GM18873 (cell line): ENCODE data around the gene SPG11.
"Not testable (repeated sequence)": the region's sequence is repeated elsewhere in the genome, so short reads cannot be mapped to it uniquely, and the experiment has no call there.

Experiments used
- ATAC-seq: cut with Tn5 transposase; IDR thresholded peaks from one replicate; pipeline ENCODE4 v1.9.1; 2021; ENCODE audit warnings: mild to moderate bottlenecking, moderate library complexity, moderate number of reproducible peaks; ENCODE audit not compliant: unreplicated experiment, low FRiP score

Gene SPG11

DNA sequence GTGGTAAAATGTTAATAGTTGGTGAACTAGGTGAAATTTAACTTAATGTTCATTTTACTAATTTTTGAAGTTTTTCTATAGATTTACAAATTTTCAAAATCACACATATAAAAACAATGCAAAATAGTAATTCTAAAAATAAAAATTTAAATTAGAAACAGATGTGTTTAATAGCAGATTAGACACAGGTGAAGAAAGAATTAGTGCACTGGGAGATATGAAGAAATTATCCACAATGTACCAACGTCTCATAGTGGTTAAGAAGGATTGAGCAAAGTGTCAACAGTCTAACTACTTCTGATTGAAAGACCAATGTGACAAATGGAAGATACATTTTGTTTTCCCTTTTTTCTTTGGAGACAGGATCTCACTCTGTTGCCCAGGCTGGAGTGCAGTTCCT, 26.5 kb downstream of the SPG11 start:
- ATAC-seq, result no peak

DNA sequence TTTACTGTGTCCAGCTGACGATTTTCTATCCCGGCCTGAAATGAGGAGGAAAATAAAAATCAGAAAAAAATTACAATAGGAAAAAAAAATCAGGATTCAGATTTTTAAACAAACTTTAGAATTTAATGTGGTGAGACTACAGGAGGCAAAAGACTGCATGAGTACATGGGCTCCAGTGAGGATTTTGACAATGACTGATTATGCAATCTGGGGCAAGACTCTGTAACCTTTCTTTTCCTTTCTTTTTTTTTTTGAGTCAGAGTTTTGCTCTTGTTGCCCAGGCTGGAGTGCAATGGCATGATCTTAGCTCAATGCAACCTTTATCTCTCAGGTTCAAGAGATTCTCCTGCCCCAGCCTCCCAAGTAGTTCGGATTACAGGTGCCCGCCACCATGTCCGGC, 29.9 kb downstream of the SPG11 start:
- no peak for ATAC-seq

DNA sequence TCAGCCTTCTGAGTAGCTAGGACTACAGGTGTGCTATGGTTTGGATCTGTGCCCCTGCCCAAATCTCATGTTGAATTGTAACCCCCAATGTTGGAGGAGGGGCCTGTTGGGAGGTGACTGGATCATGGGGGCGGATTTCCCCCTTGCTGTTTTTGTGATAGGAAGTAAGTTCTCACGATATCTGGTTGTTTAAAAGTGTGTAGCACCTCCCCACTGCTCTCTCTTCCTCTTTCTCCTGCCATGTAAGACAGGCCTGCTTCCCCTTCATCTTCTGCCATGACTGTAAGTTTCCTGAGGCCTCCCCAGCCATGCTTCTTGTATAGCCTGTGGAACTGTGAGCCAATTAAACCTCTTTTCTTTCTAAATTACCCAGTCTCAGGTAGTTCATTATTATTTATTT, 38.2 kb downstream of the SPG11 start:
- not testable (repeated sequence) for ATAC-seq

DNA sequence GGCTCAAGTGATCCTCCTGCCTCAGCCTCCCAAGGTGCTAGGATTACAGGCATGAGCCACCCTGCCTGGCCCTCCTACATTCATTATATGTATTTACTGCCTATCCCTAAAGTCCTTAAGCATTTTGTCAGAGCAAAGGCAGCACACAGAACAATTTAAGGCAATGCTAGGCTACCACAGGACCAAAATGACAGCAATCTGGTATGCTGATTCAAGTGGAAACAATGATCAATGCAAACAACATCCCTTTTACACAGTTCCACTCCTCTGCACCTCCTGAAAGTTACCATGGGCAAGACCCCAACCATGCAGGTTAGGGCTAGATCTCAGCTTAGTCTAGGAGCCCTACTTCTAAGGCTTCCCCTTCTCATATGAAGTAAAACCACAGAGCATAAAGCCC, 40.3 kb downstream of the SPG11 start:
- no peak for ATAC-seq

DNA sequence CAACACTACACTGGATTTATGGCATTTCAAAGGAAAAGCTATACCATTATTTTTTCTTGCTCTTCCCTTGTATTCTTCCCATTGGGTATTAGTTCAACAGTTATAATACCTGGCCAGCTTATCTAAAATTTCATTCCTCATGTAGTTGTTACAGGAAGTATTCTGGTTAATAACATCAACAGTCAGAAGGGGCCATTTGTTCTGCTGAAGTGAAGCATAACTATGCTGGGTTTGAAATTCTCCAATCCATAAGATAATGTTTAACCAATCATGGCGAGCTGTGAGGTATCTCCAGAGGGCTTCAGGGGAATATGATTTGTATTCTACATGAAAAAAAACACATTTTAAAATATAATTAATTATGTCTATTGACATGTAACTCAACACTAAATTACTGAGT, 43.4 kb downstream of the SPG11 start:
- no peak for ATAC-seq

DNA sequence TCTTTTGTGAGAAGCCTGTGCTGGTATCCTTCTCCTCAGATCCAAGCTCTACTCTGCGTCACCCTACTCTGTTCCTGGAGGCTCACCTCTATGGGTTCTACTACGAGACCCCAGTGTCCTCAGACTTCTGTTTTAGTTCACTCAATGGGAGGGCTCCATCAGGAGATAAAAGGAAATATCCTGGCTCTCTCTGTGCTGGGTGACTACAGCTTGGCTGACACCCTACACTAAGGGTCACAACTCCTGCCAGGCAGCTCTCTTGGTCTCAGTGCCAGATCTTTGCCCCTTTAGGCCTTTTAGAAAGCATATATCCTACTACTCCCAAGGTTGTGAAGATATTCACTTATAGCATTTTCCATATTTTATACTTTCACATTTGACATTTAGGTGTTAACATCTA, 46.5 kb downstream of the SPG11 start:
- no peak for ATAC-seq

DNA sequence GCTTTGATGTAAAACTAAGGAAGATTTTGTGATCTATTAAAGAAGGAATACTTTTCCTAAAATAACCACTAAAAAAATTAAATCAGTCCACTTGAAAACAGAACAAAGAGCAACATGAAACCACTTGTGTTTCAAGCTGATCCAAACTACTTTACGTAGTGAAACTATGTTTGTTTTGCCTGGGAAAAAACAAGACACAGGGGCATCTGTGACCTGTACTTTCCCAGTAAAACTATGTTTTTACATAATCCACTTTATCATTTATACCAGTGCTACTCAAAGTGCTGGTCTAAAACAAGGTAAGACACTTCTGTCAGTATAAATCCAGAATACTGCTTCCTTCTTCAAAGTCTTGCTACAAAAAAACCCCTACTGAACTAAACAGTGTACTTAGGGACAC, 56.7 kb downstream of the SPG11 start:
- ATAC-seq, result no peak

DNA sequence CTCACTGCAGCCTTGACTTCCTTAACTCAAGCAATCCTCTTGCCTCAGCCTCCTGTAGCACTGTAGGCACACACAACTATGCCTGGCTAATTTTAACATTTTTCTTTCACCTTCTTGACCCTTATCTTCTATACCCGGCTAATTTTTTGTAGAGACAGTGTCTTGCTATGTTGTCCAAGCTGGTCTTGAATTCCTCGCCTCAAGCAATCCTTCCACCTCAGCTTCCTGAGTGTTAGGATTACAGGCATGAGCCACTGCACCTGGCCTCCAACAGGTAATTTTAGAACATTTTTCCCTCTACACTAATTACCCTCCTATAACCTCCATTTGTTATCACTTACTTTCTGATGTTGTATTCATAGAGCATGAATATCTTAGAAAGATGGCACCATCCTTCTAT, 60.3 kb downstream of the SPG11 start:
- no peak for ATAC-seq

DNA sequence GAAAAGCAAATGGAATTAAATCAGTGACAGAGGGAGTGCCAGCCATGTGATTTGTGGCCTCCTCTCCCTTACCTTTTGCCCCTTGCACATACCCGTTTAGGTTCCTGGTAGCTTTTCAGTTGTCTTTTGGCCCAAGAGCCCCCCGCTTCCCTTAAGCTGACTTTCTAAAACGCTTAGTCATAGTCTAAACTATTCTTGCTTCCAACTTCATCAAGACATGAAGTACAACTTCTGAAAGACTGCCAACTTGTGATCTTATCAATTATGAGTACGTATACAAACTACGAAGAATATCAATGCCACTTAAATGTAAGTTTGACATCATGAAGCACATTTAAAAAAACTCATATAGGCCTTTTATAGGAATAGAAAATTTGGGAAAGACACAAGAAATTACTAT, 64.6 kb downstream of the SPG11 start:
- ATAC-seq, result no peak

DNA sequence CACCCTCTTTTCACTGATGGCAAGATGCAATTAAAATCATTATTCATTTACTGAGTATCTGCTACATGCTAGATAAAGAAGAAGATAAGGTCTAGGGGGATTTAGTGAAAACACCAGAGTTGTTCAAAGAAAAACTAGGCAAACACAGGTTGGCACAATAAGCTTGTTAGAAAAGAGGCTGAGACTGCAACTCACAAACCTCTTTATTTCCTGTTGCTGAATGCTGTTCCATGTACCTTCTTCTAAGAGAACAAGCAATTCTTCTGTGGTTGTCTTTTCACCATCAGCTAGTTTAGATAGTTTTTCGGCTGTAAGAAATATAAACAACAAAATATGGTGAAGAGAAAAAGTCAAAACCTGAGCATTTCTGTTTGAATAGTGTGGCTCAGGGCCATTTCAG, 65.4 kb downstream of the SPG11 start:
- no peak for ATAC-seq

DNA sequence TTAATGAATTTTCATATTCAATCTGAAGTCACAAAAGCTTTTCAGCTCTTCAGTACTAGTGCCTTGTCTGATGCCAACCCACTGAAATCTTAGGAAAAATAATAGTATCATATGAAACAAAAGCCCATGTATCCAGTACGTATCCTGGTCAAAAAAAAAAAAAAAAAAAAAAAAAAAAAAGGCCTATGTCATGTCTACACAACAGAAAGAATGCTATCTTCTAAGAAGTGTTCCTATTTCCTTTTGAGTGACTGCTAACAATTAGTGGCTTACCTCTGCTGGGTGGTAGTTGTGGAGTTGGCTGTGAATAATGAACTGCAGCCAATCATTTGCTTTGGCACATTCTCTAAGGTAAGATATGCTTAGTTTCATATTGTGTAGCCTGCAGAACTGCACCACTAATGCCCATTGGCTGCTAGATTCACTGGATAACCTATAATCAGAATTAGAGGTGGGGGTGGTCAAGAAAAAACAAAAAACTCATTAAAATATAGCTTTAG, 66.9 kb downstream of the SPG11 start:
- ATAC-seq, result no peak

DNA sequence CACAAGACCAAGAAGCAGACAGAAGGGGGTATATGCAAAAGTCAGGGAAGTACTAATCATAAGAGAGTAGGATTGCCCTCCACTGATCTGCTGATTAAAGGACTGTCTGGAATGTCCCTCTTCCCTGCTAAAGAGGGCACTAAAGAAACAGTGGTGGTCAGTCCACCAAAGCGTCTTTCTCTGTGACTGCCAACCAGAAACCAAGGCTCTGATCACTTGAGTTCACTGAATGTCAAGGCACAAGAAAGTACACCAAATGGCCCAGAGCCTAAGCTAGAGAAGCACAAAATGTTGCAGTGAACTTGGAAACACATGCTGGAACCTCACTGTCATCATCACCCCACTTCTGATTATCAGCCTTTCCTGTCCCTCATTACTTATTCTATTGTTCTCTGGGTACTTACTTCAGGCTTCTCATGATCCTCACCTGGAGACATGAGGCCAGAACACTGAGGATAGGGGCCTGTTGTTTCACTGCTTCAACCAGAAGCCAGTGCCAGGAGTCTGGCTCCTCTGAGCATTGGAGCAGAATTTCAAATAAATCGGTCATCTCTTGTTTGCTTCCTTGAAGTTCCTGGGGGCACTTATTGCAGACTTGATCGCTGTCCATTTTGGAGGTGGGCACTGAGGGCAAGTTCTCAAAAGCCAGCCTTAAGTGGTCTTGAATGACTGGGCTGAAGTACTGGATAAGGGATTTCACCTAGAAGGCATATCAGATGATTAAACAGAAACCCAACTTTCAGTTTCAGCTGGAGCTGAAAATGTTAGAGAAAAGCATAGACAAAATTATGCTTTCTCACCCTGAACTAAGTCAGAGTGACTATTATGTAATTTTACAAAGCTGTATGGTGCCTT, 67.6 kb downstream of the SPG11 start:
- ATAC-seq, result no peak

DNA sequence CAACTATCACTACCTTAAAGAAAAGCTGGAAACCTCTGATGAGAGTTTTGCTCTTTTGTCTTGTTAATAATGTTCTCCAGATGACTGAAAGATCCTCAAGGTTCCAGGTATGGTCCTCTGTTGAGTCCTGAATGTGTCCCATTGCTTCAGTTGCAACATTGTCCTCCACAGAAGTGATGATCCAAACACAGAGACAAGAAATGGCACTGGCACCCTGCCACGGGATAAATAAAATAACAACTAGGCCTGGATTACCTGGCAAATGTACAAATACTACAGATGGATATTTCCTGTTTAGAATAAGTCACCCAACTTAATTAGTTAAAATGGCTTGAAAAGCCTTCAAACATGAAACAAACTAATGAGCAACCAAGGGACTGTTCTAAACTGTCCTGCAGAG, 68.2 kb downstream of the SPG11 start:
- ATAC-seq, result no peak

DNA sequence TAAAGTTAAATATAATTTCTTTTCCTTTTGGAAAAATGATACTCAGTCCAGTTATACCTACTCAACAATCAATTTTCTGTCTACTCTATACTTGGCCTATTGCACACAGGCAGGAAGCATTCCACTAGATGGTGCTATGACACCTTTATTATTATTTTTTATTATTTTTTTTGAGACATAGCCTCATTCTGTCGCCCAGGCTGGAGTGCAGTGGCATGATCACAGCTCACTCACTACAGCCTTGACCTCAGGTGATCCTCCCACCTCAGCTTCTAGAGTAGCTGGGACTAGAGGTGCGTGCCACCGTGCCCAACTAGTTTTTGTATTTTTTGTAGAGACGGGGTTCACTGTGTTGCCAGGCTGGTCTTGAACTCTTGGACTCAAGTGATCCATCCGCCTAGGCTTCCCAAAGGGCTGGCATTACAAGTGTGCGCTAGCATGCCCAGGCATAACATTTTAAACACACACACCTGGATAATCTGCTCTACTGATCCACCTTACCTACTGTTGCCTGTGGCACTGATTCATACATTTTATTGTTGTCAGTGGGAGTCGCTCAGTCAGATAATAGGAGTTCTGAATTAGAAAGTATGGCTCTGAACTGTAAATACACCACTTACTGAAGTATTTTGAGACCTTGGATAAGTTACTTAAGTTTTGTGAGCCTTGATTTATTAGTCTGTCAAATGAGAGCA, 70.3 kb downstream of the SPG11 start:
- no peak for ATAC-seq

DNA sequence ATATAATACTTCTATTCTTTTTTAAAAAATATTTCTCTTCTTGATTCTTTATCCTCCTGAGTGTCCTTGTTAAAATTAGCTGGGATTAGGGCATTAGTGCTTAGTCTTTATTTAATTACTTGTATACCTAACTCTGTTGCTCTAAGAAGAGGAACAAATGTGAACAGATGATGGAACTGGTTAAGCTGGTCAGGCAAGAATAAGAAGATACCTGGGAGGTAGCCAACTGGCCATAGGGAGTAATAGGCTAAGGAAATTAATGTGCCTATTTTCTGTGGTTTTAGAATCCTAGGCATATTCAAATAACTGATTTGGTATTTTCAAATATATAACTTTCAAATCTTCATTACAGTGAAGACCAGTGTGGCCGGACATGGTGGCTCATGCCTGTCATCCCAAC, 72.1 kb downstream of the SPG11 start:
- ATAC-seq, result no peak

DNA sequence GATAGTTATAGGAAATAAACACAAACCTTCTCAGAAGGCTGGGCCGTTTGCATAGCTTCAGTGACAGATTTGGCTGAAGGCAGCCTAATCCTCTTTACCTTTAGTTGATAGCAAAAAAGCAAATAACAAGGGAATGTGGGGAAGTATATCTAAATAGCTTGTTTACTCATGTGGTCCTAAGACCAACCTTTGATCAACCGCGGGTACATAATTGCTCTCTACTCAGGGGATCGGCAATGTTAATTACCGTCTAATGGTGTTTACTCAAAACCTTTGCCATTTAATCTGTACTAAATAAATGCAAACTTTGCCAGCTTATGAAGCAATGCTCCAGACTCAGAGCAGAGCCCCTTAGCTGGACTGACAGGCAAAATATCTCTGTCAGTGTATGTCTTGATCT, 74.9 kb downstream of the SPG11 start:
- ATAC-seq, result no peak

DNA sequence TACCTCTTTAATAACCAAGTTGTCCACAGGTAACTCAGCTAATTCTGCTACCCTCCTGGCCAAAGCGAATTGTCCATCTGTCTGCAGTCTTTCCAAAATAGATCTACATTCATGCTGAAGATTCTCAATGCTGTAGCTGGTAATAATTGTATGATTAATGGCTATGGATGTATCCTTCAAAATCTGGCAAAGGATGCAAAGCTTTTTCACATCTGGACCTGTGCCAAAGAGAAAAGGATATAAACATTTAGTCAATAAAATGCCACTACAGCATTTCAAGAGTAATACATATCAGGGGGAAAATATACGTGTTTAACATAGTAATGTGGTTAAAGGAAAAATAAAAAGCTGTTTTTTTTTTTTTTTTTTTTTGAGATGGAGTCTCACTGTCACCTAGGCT, 77.8 kb downstream of the SPG11 start:
- ATAC-seq, result no peak

DNA sequence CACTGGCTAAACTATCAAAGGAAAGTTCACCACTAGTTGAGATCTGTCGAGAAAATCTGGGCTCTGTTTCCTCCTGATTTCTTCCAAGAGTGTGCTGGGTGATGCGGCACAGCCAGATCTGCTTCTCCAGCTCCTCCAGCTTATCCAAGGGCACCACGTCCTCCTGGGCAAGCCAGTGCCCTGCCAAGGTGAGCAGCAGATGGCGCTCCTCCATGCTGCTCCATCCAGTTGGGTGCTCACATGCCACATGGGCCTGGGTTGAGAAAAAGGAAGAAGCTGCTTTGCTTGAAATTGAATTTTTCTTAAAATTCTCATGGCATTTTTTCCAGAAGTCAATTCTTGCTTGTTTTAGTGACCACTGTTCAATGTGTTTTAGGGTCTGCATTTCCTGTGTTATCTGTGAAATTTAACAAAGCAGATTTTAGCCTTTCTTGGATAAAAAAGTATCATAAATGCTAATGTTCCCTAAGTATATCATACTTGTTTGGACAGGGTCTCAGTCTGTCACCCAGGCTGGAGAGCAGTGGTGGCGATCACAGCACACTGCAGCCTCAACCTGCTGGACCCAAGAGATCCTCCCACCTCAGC, 79.2 kb downstream of the SPG11 start:
- ATAC-seq, result no peak

DNA sequence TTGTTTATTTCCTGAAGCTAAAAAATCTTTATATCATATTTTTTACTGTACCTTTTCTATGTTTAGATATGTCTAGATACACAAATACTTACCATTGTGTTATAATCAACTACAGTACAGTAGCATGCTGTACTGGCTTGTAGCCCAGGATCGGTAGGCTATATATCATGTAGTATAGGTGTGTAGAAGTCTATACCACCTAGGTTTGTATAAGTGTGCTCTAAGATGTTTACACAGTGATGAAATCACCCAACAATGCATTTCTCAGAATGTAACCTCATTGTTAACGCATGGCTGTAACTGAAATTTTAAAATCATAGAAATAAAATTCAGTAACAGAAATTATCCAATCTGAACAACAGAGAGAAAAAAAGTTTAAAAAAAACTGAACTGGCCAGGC, 83.4 kb downstream of the SPG11 start:
- no peak for ATAC-seq

DNA sequence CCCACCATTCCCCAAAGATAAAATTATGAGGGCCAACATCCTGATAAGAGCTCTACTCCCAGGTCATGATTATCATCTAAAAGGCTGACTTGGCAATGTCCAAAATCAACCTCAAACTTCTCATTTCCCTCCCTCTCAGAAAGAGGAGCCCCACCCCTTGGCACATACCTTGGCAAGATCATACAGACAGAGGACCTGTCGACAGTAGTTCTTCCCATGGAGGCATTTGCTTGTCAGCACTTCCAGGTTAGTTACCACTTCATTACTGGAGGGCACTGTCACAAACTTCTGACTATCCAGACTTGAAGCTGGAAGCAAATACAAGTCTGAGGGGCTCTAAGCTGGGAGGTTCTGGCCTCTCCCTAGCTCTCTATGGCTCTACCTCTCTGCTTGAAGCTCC, 88.7 kb downstream of the SPG11 start:
- ATAC-seq, result no peak

DNA sequence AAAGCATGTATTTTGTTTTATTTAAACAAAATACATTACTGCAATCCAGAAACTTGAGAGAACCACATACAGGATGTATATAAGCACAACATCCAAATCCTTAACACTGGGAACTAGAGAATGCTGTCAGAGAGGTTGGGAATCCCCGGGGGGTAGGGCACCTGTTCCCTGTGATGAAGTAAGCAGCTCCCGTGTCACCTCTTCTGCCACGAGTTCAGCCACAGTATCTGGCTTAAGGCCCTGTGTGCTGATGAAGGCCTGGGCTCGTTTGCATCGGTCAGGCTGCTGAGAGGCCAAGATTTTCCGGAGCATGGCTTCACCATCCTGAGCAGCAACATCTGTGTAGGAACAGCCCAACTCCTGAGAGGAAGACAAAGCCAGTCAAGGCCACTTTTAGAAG, 90.1 kb downstream of the SPG11 start:
- no peak for ATAC-seq

DNA sequence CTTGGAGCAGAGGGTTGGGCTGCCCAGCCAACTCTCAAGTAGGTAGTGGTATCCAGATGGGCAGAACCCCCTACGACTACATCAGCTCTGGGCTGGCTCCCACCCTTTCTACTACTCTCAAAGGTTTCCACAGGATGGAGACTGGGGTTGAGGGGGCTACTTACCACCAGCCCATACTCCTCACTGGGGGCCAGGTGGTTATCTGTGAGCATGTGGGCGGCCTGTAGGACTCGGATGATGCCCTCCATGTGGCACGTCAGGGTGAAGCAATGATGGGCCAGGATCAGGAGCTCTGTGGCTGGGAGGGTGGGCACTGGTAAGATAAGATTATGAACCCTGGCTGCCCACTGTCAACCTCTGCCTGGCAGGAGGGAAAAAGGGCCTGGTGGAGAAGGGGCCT, 93.1 kb downstream of the SPG11 start:
- no peak for ATAC-seq
